HG03060 (cell line): Measurements from ENCODE around the gene KNL1.
A peak's percentile ranks its signal among the peaks of the same experiment; 100 is the strongest.
"Not testable (repeated sequence)": the region's sequence is repeated elsewhere in the genome, so short reads cannot be mapped to it uniquely, and the experiment has no call there.

Experiments
- ATAC-seq: cut with Tn5 transposase; IDR thresholded peaks from one replicate; pipeline ENCODE4 v1.9.1; 2021; ENCODE audit warnings: low read depth, moderate number of reproducible peaks; ENCODE audit not compliant: unreplicated experiment

Gene KNL1

GRCh38 chr15:40660686-40661085 lies 66.6 kb downstream of the KNL1 start:
- ATAC-seq: no peak

DNA sequence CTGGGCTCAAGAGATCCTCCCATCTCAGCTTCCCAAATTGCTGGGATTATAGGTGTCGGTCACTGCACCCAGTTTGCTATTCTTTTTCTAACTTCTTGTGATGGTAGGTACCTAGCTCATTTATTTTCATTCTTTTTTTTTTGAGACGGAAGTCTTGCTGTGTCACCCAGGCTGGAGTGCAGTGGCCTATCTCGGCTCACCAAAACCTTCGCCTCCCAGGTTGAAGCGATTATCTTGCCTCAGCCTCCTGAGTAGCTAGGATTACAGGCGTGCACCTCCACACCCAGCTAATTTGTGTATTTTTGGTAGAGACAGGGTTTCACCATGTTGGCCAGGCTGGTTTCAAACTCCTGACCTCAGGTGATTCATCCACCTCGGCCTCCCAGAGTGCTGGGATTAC lies 70.9 kb downstream of the KNL1 start:
- no peak for ATAC-seq

DNA sequence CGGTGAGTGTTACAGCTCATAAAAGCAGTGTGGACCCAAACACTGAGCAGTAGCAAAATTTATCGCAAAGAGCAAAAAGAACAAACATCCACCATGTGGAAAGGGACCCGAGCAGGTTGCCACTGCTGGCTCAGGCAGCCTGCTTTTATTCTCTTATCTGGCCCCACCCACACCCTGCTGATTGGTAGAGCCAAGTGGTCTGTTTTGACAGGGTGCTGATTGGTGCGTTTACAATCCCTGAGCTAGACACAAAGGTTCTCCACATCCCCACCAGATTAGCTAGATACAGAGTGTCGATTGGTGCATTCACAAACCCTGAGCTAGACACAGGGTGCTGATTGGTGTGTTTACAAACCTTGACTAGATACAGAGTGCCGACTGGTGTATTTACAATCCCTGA lies 82.2 kb downstream of the KNL1 start:
- not testable (repeated sequence) for ATAC-seq

DNA sequence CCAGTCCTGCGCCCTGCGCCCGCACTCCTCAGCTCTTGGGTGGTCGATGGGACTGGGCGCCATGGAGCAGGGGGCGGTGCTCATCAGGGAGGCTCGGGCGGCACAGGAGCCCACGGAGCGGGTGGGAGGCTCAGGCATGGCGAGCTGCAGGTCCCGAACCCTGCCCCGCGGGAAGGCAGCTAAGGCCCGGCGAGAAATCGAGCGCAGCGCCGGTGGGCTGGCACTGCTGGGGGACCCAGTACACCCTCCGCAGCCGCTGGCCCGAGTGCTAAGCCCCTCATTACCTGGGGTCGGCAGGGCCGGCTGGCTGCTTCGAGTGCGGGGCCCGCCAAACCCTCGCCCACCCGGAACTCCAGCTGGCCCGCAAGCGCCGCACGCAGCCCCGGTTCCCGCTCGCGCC lies 82.9 kb downstream of the KNL1 start:
- ATAC-seq: not testable (repeated sequence)

GRCh38 chr15:40680151-40680550 lies 86.1 kb downstream of the KNL1 start:
- ATAC-seq: no peak

- ATAC-seq: not testable (repeated sequence)
These were observed 86.9 kb downstream of the KNL1 start for GRCh38 chr15:40680959-40681358.

DNA sequence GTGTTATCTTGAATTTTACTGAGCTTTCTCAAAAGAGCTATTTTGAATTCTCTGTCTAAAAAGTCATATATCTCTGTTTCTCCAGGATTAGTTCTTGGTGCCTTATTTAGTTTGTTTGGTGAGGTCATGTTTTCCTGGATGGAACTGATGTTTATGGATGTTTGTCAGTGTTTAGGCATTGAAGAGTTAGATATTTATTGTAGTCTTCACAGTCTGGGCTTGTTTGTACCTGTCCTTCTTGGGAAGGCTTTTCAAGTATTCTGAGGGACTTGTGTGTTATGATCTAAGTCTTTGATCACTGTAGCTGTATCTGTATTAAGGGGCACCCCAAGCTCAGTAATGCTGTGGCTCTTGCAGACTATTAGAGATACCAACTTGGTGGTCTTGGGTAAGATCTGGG lies 90.3 kb downstream of the KNL1 start:
- no peak for ATAC-seq

- no peak for ATAC-seq
These were observed 91.3 kb downstream of the KNL1 start for GRCh38 chr15:40685376-40685775.

GRCh38 chr15:40688932-40689799 lies 95.1 kb downstream of the KNL1 start:
- no peak for ATAC-seq

DNA sequence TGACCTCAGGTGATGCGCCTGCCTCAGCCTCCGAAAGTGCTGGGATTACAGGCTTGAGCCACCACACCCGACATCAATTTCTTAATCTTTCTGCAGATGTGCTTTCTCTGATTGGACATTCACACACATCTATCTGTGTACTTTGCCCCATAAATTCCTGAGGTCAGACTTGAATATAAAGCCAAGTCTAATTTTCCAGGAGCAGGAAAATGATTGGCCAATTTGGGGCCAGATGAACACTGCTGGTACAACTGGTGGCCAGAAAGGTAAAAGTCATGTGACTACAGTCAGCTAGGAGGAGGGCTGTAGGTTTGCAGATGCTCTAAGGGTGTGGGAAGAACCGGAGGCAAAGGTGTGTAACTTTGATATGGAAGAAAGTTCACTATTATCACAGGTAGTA lies 97.7 kb downstream of the KNL1 start:
- ATAC-seq: no peak

- ATAC-seq: peak; percentile 35
These were observed 100.0 kb downstream of the KNL1 start for GRCh38 chr15:40693904-40694687.

GRCh38 chr15:40694688-40695468 lies 100.8 kb downstream of the KNL1 start, which contains the start of gene RAD51:
RAD51 (plus strand) TSS chr15:40695174; CDS start chr15:40698759, 3,585 bp downstream.
- peak; percentile 58 for ATAC-seq

- no peak for ATAC-seq
These were observed 101.4 kb downstream of the KNL1 start for GRCh38 chr15:40695469-40695890.

DNA sequence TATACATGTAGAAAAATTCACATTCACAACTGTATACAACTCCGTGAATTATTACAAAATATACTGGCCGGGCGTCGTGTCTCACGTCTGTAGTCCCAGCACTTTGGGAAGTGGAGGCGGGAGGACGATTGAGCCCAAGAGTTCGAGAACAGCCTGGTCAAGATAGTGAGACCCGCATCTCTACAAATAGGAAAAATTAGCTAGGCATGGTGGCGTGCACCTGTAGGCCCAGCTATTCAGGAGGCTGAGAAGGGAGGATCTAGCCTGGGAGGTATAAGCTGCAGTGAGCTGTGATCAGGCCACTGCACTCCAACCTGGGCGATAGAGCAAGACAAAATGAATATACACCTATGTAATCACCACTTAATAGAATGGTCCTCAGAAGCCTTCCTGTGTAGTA lies 102.2 kb downstream of the KNL1 start:
- no peak for ATAC-seq

DNA sequence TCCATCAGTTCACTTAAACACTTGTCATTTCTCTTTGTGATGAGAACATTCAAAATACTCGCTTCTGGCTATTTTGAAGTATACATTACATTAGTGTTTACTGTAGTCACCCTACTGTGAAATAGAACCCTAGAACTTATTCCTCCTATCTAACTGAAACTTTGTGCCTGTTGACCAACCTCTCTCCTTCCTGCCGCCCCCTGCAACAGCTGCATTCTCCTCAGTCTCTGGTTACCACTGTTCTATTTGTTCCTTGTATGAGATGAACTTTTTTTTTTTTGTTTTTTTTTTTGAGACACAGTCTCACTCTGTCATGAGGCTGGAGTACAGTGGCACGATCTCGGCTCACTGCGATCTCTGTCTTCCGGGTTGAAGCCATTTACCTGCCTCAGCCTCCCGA lies 103.9 kb downstream of the KNL1 start:
- no peak for ATAC-seq

- no peak for ATAC-seq
These were observed 108.0 kb downstream of the KNL1 start for GRCh38 chr15:40702077-40702476.

GRCh38 chr15:40706121-40706520 lies 112.1 kb downstream of the KNL1 start:
- no peak for ATAC-seq
